DMS53 (cell line): ENCODE measurements around the gene BNIP5.
"Not testable (repeated sequence)": the region's sequence is repeated elsewhere in the genome, so short reads cannot be mapped to it uniquely, and the experiment has no call there.

Experiments used
- DNase-seq: peaks from one replicate; lab custom pipeline; 2025; lab: John Stamatoyannopoulos, UW

Gene BNIP5

GRCh38 chr6:36340618-36341454 lies 4.1 kb upstream of the BNIP5 start:
- DNase-seq = peak; percentile 82

- DNase-seq = no peak
Measured at GRCh38 chr6:36340306-36340617, 3.6 kb upstream of the BNIP5 start.

DNA sequence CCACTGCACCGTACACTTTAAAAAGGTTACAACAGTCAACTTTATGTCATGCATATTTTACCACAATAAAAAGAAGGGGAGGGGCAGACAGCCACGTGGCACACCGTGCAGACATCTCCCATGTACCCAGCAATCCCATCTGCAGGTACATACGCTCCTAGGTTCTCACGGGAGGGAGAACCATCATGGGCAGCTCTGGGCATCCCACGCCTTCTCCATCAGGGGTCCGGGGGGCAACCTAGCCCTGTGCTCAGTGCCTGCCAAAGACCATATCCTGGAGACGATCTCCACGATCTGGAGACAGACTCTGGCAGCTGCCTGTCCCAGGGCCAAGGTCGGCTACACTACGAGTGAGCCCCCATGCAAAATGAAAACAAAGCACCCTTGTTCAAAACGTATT lies 2.5 kb upstream of the BNIP5 start:
- DNase-seq = no peak

GRCh38 chr6:36338223-36338622 lies 1.5 kb upstream of the BNIP5 start:
- DNase-seq = not testable (repeated sequence)

DNA sequence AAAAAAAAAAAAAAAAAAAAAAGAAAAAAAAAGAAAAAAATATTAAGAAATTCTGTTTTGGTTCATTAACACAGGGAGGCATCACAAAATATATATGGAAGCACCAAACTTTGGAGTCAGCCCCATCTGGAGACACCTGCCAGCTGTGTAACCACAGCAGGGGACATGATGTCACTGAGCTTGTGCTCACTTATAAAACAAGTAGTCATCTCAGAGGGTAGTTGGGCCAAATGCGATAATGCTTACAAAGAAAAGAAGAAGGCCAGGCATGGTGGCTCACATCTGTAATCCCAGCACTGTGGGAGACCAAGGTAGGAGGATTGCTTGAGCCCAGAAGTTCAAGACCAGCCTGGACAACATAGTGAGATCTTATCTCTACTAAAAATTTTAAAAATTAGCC lies 1.1 kb upstream of the BNIP5 start:
- DNase-seq = peak; percentile 45

- DNase-seq = no peak
Measured at GRCh38 chr6:36336208-36336710, 429 bp downstream of the BNIP5 start.

- peak; percentile 61 for DNase-seq
Measured at GRCh38 chr6:36335465-36336207, 1.1 kb downstream of the BNIP5 start.

DNA sequence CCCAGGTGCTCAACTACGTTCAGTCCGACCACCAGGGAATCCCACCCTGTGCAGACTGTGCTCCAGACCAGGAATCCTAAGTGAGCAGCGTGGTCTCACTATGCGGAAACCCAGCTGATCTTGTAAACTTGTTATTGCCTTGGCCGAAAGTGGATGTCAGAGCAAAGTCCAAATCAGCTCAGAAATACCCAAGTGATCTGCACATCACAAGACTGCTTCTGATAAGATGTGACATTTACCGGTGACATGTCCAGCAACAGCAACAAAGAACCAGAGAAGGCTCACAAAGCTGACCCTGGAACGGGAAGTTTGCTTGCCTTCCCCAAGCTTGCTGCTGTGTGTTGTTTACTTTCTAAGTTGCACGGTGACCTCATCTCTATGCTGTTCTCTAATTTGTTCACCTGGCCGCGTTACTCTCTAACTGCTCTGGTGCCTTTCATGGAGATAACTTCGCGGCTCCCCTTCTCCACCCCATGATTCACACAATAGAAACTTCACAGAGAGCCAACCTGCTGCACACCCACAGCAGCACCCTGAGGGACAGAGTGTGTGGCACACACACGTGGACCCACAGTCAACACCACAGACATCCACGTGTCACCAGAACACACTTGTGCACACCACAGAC lies 1.7 kb downstream of the BNIP5 start:
- peak; percentile 73 for DNase-seq

DNA sequence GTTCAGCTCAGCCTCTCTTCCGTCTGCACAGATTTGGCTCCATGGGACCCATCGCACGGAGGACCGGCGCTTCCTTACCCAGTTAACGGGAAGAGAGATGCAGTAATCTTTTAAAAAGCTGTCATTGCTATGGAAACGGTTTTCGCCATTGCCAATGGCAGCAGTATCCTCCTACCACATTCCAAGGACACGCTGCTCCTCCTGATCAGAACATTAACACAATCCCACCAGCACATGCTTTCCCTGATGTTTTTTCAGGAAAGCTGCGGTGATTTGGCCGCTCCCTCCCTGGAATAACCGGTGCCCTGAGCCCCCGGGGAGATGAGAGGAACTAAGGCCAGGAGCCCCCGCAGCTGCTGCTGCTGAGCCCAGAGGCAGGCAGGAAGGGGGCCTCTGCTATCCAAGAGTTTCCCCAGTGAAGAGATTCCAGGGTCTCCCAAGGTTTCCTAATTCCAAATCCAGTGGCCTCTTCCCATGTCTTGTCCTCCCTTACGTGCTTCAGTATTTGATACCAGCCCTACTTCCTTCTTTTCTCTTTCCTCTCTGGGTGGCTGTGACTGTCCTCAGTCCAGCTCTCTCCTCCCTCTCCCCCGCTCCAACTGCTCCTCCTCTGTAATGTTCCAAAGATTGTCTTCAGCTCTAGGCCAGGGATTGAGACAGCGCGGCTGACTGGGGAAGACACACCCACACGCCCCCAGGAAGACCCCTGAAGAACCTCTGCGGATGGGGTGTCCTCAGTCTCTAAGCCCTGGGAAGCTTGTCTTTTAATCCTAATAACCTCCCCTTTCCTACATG lies 2.6 kb downstream of the BNIP5 start:
- no peak for DNase-seq

- DNase-seq = no peak
Measured at GRCh38 chr6:36333171-36333895, 3.4 kb downstream of the BNIP5 start.

- DNase-seq = no peak
Measured at GRCh38 chr6:36331381-36331780, 5.3 kb downstream of the BNIP5 start.

DNA sequence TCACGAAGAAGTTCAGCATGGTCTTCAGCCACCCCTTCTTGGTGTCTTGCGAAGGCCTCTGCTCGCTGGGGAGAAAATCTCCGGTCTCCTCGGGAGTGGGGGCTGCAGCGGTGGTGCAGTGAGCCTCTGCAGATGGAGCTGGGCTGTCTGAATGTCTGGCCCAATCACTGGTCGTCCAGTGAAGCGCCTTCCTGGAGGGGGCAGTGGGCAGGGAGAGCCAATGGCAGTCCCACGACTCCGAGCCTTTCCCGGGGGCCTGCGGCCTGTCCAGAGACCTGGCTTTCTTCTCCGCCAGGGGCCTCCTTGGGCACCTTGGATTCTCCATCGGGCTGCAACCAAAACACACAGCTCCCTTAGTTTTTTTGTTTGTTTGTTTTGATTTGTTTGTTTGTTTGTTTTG lies 6.3 kb downstream of the BNIP5 start:
- DNase-seq = no peak

GRCh38 chr6:36329798-36330291 lies 6.8 kb downstream of the BNIP5 start:
- peak; percentile 48 for DNase-seq

DNA sequence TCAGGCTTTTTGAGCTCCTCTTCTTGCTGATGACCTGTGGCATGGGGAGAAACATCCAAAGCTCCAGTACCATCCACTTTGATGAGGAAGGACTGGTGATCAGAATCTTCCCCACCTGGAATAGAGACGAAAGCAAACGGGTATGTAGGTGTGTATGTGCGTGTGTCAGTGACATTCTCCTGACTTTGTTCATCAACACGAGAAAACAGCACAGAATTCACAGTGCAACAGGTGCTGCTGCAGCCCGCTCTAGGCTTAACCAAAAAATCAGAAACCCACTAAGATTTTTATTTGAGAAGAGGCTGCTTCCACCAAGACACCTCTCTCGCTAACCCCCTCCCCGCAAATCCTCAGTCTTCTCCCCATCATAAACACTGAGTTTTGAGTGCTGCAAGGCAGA lies 8.1 kb downstream of the BNIP5 start:
- no peak for DNase-seq

- DNase-seq = no peak
Measured at GRCh38 chr6:36327919-36328236, 8.8 kb downstream of the BNIP5 start.

- DNase-seq = peak; percentile 29
Measured at GRCh38 chr6:36327226-36327918, 9.3 kb downstream of the BNIP5 start.

DNA sequence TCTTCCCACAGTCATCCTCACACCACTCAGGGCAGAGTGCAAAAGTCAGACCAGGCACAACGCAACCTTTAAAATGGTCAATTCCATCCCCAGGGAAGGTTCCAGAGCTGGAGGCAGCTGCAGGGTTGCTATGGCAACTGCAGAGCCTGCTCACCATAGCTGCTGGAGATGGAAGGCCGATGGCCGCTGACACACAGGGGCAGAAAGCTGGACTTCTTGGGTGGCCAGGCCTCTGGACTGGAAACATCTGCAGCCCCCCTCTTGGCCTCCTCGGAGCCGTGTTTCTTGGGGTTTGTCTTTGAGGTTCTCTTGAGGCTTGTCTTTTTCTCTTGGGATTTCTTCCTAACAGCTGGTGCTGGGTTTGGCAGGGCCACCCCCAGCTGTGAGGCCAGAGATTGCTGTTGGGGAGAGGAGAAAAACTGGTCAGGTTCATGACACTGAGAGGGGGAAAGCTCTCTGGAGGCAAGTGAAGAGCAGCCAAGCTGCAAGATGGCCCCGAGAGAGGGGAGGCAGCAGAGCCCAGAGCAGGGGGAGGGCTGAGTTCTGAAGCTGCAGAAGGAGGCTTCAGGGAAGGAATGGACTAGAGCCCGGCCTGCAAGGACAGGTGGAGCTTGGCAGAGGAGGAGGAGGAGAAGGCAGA lies 10.2 kb downstream of the BNIP5 start:
- DNase-seq = peak; percentile 37

GRCh38 chr6:36324715-36325114 lies 12.0 kb downstream of the BNIP5 start:
- no peak for DNase-seq

DNA sequence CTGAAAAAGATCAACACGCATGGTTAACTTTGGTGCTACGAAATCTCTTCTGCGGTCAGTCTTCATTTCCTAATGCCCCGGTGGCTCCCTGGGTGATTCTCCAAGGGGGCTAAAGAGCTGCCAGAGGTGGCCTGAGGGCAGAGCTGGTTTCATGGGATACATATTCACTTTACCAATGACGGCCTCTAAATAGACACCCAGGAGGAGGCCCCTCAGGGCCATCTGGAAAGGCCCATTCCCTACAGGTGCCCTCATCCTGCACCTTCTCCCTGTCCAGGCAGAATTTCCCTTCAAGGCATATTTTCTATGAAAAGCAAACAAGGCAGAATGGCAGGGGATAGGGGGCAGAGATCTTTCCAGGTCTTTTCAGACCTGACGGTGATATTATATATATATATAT lies 12.5 kb downstream of the BNIP5 start:
- no peak for DNase-seq

GRCh38 chr6:36323062-36323461 lies 13.6 kb downstream of the BNIP5 start:
- DNase-seq = peak; percentile 79
